Activated naive CD4-positive, alpha-beta T cell treated with anti-CD3 and anti-CD28 coated beads, Interleukin-2, amount 50 U/mL, for 16 hours (primary cell): ENCODE data around the gene ZNF343.

Source experiments
- DNase-seq: peaks from one replicate; pipeline ENCODE4 v3.0.0-alpha.2; 2020

Gene ZNF343

GRCh38 chr20:2470423-2471193, 38.1 kb downstream of the ZNF343 start, which contains the start of gene SNRPB:
Gene SNRPB, minus strand, starts transcription at chr20:2470789. Its CDS starts 99 bp downstream, at chr20:2470690.
- DNase-seq: peak; percentile 96

- DNase-seq: peak; percentile 69
Measured at GRCh38 chr20:2469991-2470422, 38.7 kb downstream of the ZNF343 start.

- no peak for DNase-seq
Measured at GRCh38 chr20:2468581-2469407, 39.9 kb downstream of the ZNF343 start.

- no peak for DNase-seq
Measured at GRCh38 chr20:2467412-2467811, 41.3 kb downstream of the ZNF343 start.

GRCh38 chr20:2465100-2465499, 43.6 kb downstream of the ZNF343 start:
- no peak for DNase-seq

- no peak for DNase-seq
Measured at GRCh38 chr20:2463616-2464365, 44.9 kb downstream of the ZNF343 start.

GRCh38 chr20:2462484-2462883, 46.2 kb downstream of the ZNF343 start:
- DNase-seq: no peak

- no peak for DNase-seq
Measured at GRCh38 chr20:2460752-2461424, 47.8 kb downstream of the ZNF343 start.

- no peak for DNase-seq
Measured at GRCh38 chr20:2459981-2460751, 48.5 kb downstream of the ZNF343 start.

- DNase-seq: no peak
Measured at GRCh38 chr20:2458919-2459499, 49.7 kb downstream of the ZNF343 start.

GRCh38 chr20:2455771-2456497, 52.8 kb downstream of the ZNF343 start:
- no peak for DNase-seq

GRCh38 chr20:2453792-2454191, 54.9 kb downstream of the ZNF343 start:
- DNase-seq: no peak

GRCh38 chr20:2451939-2452732, 56.6 kb downstream of the ZNF343 start:
- DNase-seq: peak; percentile 68

- DNase-seq: no peak
Measured at GRCh38 chr20:2451422-2451821, 57.3 kb downstream of the ZNF343 start.

GRCh38 chr20:2449386-2449785, 59.3 kb downstream of the ZNF343 start:
- DNase-seq: no peak

GRCh38 chr20:2446845-2447244, 61.9 kb downstream of the ZNF343 start:
- no peak for DNase-seq
